ENCODE data around the gene GFRA1. TPM values are rescaled to one million over a fixed set of nuclear protein-coding genes. Genes with fewer than 3 reads are reported as not detected.
"Not testable (repeated sequence)": the region's sequence is repeated elsewhere in the genome, so short reads cannot be mapped to it uniquely, and the experiment has no call there.

GFRA1 gene
- polyA plus RNA-seq, 1 experiment: 6.8 TPM

- no peak for TF ChIP-seq CTCF (IDR thresholded peaks at IDR 0.05; ENCODE audit: low read depth, low read length)
- Histone ChIP-seq H3K27ac (ENCODE audit: low read depth, low read length) (no peak overlapping the region), H3K27me3 (ENCODE audit: control insufficient read depth, insufficient read depth, low read length) (peaks cover 3% of the 10 kb centered on the region), H3K9me3 (ENCODE audit: control insufficient read depth, insufficient read depth, low read length) (no peaks in the 10 kb centered on the region), H3K4me3 (ENCODE audit: low read depth, low read length) (no peak overlapping the region)
- ChIA-PET POLR2A (no interaction called here), CTCF (no interaction called here)
- no peak for DNase-seq (ENCODE audit: low read depth, low spot score)
Measured at GRCh38 chr10:116043304-116043703, 229.7 kb downstream of the GFRA1 start.

- ChIA-PET POLR2A (no interaction called here), CTCF (interaction anchor here (1.2 kb wide), 1 partner anchor 242 kb away, joined by 7 read pairs; no protein-coding TSS in a partner anchor)
- DNase-seq (ENCODE audit: low read depth, low spot score): no peak
- Histone ChIP-seq H3K4me3 (ENCODE audit: low read depth, low read length) (no peak overlapping the region), H3K27me3 (ENCODE audit: control insufficient read depth, insufficient read depth, low read length) (peaks cover 3% of the 10 kb centered on the region), H3K27ac (ENCODE audit: low read depth, low read length) (no peak overlapping the region), H3K9me3 (ENCODE audit: control insufficient read depth, insufficient read depth, low read length) (no peaks in the 10 kb centered on the region)
- no peak for TF ChIP-seq CTCF (IDR thresholded peaks at IDR 0.05; ENCODE audit: low read depth, low read length)
Measured at GRCh38 chr10:116041948-116042347, 231.1 kb downstream of the GFRA1 start.

GRCh38 chr10:116039612-116040011, 233.4 kb downstream of the GFRA1 start:
- POLR2A ChIA-PET: no interaction called here
- no peak for DNase-seq (ENCODE audit: low read depth, low spot score)
- H3K27me3 ChIP-seq (ENCODE audit: control insufficient read depth, insufficient read depth, low read length): no peaks in the 10 kb centered on the region
- CTCF ChIA-PET: no interaction called here
- H3K4me3 ChIP-seq (ENCODE audit: low read depth, low read length): no peak overlapping the region
- no peak for TF ChIP-seq CTCF (IDR thresholded peaks at IDR 0.05; ENCODE audit: low read depth, low read length)
- H3K27ac ChIP-seq (ENCODE audit: low read depth, low read length): no peak overlapping the region
- H3K9me3 ChIP-seq (ENCODE audit: control insufficient read depth, insufficient read depth, low read length): no peaks in the 10 kb centered on the region

- no peaks in the 10 kb centered on the region for H3K9me3 ChIP-seq (ENCODE audit: control insufficient read depth, insufficient read depth, low read length)
- H3K4me3 ChIP-seq (ENCODE audit: low read depth, low read length): no peak overlapping the region
- DNase-seq (ENCODE audit: low read depth, low spot score): no peak
- no peaks in the 10 kb centered on the region for H3K27me3 ChIP-seq (ENCODE audit: control insufficient read depth, insufficient read depth, low read length)
- no peak overlapping the region for H3K27ac ChIP-seq (ENCODE audit: low read depth, low read length)
- no peak for TF ChIP-seq CTCF (IDR thresholded peaks at IDR 0.05; ENCODE audit: low read depth, low read length)
- ChIA-PET CTCF (no interaction called here), POLR2A (no interaction called here)
Measured at GRCh38 chr10:116038259-116038658, 234.7 kb downstream of the GFRA1 start.

- H3K27ac ChIP-seq (ENCODE audit: low read depth, low read length); H3K9me3 ChIP-seq (ENCODE audit: control insufficient read depth, insufficient read depth, low read length); H3K27me3 ChIP-seq (ENCODE audit: control insufficient read depth, insufficient read depth, low read length); H3K4me3 ChIP-seq (ENCODE audit: low read depth, low read length); POLR2A ChIA-PET; CTCF ChIA-PET; DNase-seq (ENCODE audit: low read depth, low spot score): not testable (repeated sequence)
Measured at GRCh38 chr10:116035406-116035805, 237.6 kb downstream of the GFRA1 start.

- no peak for TF ChIP-seq CTCF (IDR thresholded peaks at IDR 0.05; ENCODE audit: low read depth, low read length)
- H3K9me3 ChIP-seq (ENCODE audit: control insufficient read depth, insufficient read depth, low read length): no peaks in the 10 kb centered on the region; the same call in 1 of the 2 replicates
- no peaks in the 10 kb centered on the region for H3K27me3 ChIP-seq (ENCODE audit: control insufficient read depth, insufficient read depth, low read length)
- ChIA-PET CTCF (no interaction called here), POLR2A (interaction anchor here (0.6 kb wide), 1 partner anchor 143 kb away, joined by 9 read pairs; no protein-coding TSS in a partner anchor)
- no peak overlapping the region for H3K27ac ChIP-seq (ENCODE audit: low read depth, low read length)
- H3K4me3 ChIP-seq (ENCODE audit: low read depth, low read length): no peak overlapping the region
- DNase-seq (ENCODE audit: low read depth, low spot score): no peak
Measured at GRCh38 chr10:116030576-116030975, 242.4 kb downstream of the GFRA1 start.
